AG10803 (cell line): ENCODE data around the gene ANKRD1.
"Not testable (repeated sequence)": the region's sequence is repeated elsewhere in the genome, so short reads cannot be mapped to it uniquely, and the experiment has no call there.

Source experiments
- DNase-seq: peaks from one replicate; pipeline ENCODE4 v3.0.0; 2010; ENCODE audit warnings: low read depth
- H3K4me3 ChIP-seq: 2 replicates; pipeline ENCODE4 v1.5.1; 2011; ENCODE audit warnings: mild to moderate bottlenecking, low read length, control low read depth
- CTCF ChIP-seq: conservative IDR thresholded peaks from 2 replicates; pipeline ENCODE4 v1.5.1; 2011; ENCODE audit warnings: mild to moderate bottlenecking, low read length, control low read depth, inconsistent platforms

The ANKRD1 gene

GRCh38 chr10:90889636-90890035 lies 31.3 kb downstream of the ANKRD1 start:
- H3K4me3 ChIP-seq: no peak overlapping the region
- peak; percentile 33 for DNase-seq
- TF ChIP-seq CTCF: no peak

- no peak for DNase-seq
- no peak for TF ChIP-seq CTCF
- no peak overlapping the region for H3K4me3 ChIP-seq
These were observed 32.5 kb downstream of the ANKRD1 start for GRCh38 chr10:90888387-90888786.

- H3K4me3 ChIP-seq: no peak overlapping the region
- peak; percentile 14 for DNase-seq
- no peak for TF ChIP-seq CTCF
These were observed 33.3 kb downstream of the ANKRD1 start for GRCh38 chr10:90887555-90887954.

- H3K4me3 ChIP-seq: no peak overlapping the region
- peak; percentile 82 for DNase-seq
- no peak for TF ChIP-seq CTCF
These were observed 35.7 kb downstream of the ANKRD1 start for GRCh38 chr10:90885176-90885575.

GRCh38 chr10:90884431-90884830 lies 36.5 kb downstream of the ANKRD1 start:
- H3K4me3 ChIP-seq: no peak overlapping the region
- peak; percentile 57 for DNase-seq
- no peak for TF ChIP-seq CTCF

GRCh38 chr10:90880059-90880719 lies 40.7 kb downstream of the ANKRD1 start:
- not testable (repeated sequence) for H3K4me3 ChIP-seq
- DNase-seq: peak; percentile 42
- TF ChIP-seq CTCF: peak; percentile 81

- H3K4me3 ChIP-seq: no peak overlapping the region
- DNase-seq: no peak
- no peak for TF ChIP-seq CTCF
These were observed 41.8 kb downstream of the ANKRD1 start for GRCh38 chr10:90879062-90879461.
